Measurements from ENCODE around the gene JOSD2. TPM values are rescaled to one million over a fixed set of nuclear protein-coding genes. Genes with fewer than 3 reads are reported as not detected.

JOSD2 gene
- total and polyA plus RNA-seq, 2 of the 4 experiments (the other 2 are of a cell fraction) = 12.2 to 54.1 TPM

- H3K14ac ChIP-seq (replicated peaks; ENCODE audit: low read depth, low read length) = no peak overlapping the region
- no peak overlapping the region for H2BK15ac ChIP-seq (ENCODE audit: low read depth, low read length)
- no peaks in the 10 kb centered on the region for H3K36me3 ChIP-seq (ENCODE audit: control insufficient read depth, insufficient read depth, low read length)
- H4K8ac ChIP-seq (ENCODE audit: low read depth in 2 of 2, low read length in 2 of 2) = no peak overlapping the region
- H2BK20ac ChIP-seq (ENCODE audit: low read depth, low read length) = no peak overlapping the region
- H2AK9ac ChIP-seq (replicated peaks; ENCODE audit: low read depth, low read length, poor library complexity) = no peak overlapping the region
- ChIA-PET CTCF (interaction anchor here (1.0 to 2.3 kb wide), 5 partner anchors 13 to 313 kb away, joined by 3 to 8 read pairs (median 5); partner anchors contain the start of gene POLD1), POLR2A (ENCODE audit: unreplicated experiment) (no interaction called here)
- no peaks in the 10 kb centered on the region for H3K9me3 ChIP-seq (ENCODE audit: control insufficient read depth, insufficient read depth, low read length)
- H3K79me1 ChIP-seq (ENCODE audit: low read depth in 1 of 2, low read length in 2 of 2) = no peaks in the 10 kb centered on the region
- intact Hi-C loops (cut with micrococcal nuclease) (no loop called here), in situ Hi-C loops (cut with MboI; ENCODE audit: low sequenced_read_pairs) (loop anchor here (5.0 kb wide), 1 partner anchor 93 kb away; the partner anchor contains the start of gene NAPSA), dilution Hi-C loops (cut with HindIII; ENCODE audit: low sequenced_read_pairs, unreplicated experiment) (no loop called here)
- ATAC-seq (ENCODE audit: low read depth) (peak; percentile 32; the same call in 1 of the 2 replicates), DNase-seq (peak; percentile 50)
- H3K9ac ChIP-seq (ENCODE audit: low read depth, low read length) = no peak overlapping the region
- H3K27ac ChIP-seq (ENCODE audit: insufficient read depth, low read length) = no peak overlapping the region
- H3K18ac ChIP-seq (ENCODE audit: low read depth, low read length) = no peak overlapping the region
- no peak overlapping the region for H2BK120ac ChIP-seq (ENCODE audit: low read depth, low read length)
- WGBS, 2 experiments (ENCODE audit: extremely low coverage in 2 of 2, insufficient read length in 1 of 2) = 12% methylated on average over 9 of the region's 13 CpGs; no CpG with 5 or more reads in 1 of the 2 experiments
- H3K23ac ChIP-seq (ENCODE audit: low read depth, low read length) = no peak overlapping the region
- no peak overlapping the region for H3K4me3 ChIP-seq (ENCODE audit: insufficient read depth, low read depth, low read length)
- no peak overlapping the region for H3K4me2 ChIP-seq (ENCODE audit: low read depth, low read length)
- peaks cover 14% of the 10 kb centered on the region; the same call in 1 of the 2 replicates for H3K27me3 ChIP-seq (ENCODE audit: control insufficient read depth, insufficient read depth, low read length)
- no TSS peak for BruUV-seq (replicated peaks)
- H4K91ac ChIP-seq (ENCODE audit: insufficient read depth, low read depth, low read length) = no peak overlapping the region
- no peak overlapping the region for H3K56ac ChIP-seq (ENCODE audit: extremely low read depth, insufficient read depth, low read length)
- no peak overlapping the region for H2AK5ac ChIP-seq (ENCODE audit: low read depth, low read length)
- no peaks in the 10 kb centered on the region for H3K4me1 ChIP-seq (ENCODE audit: control insufficient read depth, insufficient read depth, low read length)
- H2AFZ ChIP-seq (replicated peaks; ENCODE audit: low read length, poor library complexity) = peak overlapping the region; percentile 77
- no peaks in the 10 kb centered on the region for H4K20me1 ChIP-seq (ENCODE audit: insufficient read depth, low read length)
- H3K9me1 ChIP-seq (ENCODE audit: insufficient read depth, low read length) = no peaks in the 10 kb centered on the region
- no peak overlapping the region for H2BK5ac ChIP-seq (ENCODE audit: low read depth, low read length, poor library complexity, severe bottlenecking)
- no peak overlapping the region for H4K5ac ChIP-seq (ENCODE audit: low read depth, low read length)
- H3K4ac ChIP-seq (ENCODE audit: low read depth, low read length) = no peak overlapping the region
- no peak for TF ChIP-seq MAZ (IDR thresholded peaks at IDR 0.05; ENCODE audit: borderline replicate concordance, low read depth, low read length)
- peak; percentile 74 for TF ChIP-seq USF2 (IDR thresholded peaks at IDR 0.05; ENCODE audit: low read depth, low read length)
- TF ChIP-seq BHLHE40 (IDR thresholded peaks at IDR 0.05; ENCODE audit: low read depth, low read length) = peak; percentile 64
Measured at GRCh38 chr19:50460161-50460765, 50.7 kb downstream of the JOSD2 start.

Measured in IMR-90 (cell line).